HG03095 (cell line): Measurements from ENCODE around the gene PPM1H.
A peak's percentile ranks its signal among the peaks of the same experiment; 100 is the strongest.
"Not testable (repeated sequence)": the region's sequence is repeated elsewhere in the genome, so short reads cannot be mapped to it uniquely, and the experiment has no call there.

Experiments
- ATAC-seq: cut with Tn5 transposase; IDR thresholded peaks from one replicate; pipeline ENCODE4 v1.9.1; 2021; ENCODE audit warnings: moderate library complexity; ENCODE audit not compliant: unreplicated experiment

Gene PPM1H

GRCh38 chr12:62947364-62947763 is 12.4 kb upstream of the PPM1H start:
- ATAC-seq, result no peak

GRCh38 chr12:62943779-62944395 is 8.9 kb upstream of the PPM1H start:
- ATAC-seq, result no peak

GRCh38 chr12:62942316-62942715 is 7.4 kb upstream of the PPM1H start:
- ATAC-seq, result not testable (repeated sequence)

- ATAC-seq, result peak; percentile 28
Measured at GRCh38 chr12:62934239-62934798, 631 bp downstream of the PPM1H start.

- ATAC-seq, result no peak
Measured at GRCh38 chr12:62933602-62934238, 1.2 kb downstream of the PPM1H start.

- ATAC-seq, result no peak
Measured at GRCh38 chr12:62933220-62933601, 1.7 kb downstream of the PPM1H start.

GRCh38 chr12:62931477-62931876 is 3.5 kb downstream of the PPM1H start:
- no peak for ATAC-seq

- no peak for ATAC-seq
Measured at GRCh38 chr12:62930546-62931425, 4.2 kb downstream of the PPM1H start.

- ATAC-seq, result no peak
Measured at GRCh38 chr12:62928632-62929031, 6.3 kb downstream of the PPM1H start.

GRCh38 chr12:62925680-62926079 is 9.3 kb downstream of the PPM1H start:
- ATAC-seq, result no peak

- ATAC-seq, result no peak
Measured at GRCh38 chr12:62924084-62924483, 10.9 kb downstream of the PPM1H start.

GRCh38 chr12:62922539-62922938 is 12.4 kb downstream of the PPM1H start:
- ATAC-seq, result no peak

- no peak for ATAC-seq
Measured at GRCh38 chr12:62919838-62920237, 15.1 kb downstream of the PPM1H start.

- ATAC-seq, result no peak
Measured at GRCh38 chr12:62917926-62918325, 17.0 kb downstream of the PPM1H start.

- ATAC-seq, result no peak
Measured at GRCh38 chr12:62916632-62917425, 18.1 kb downstream of the PPM1H start.

GRCh38 chr12:62915204-62915529 is 19.8 kb downstream of the PPM1H start:
- no peak for ATAC-seq

- no peak for ATAC-seq
Measured at GRCh38 chr12:62914443-62915203, 20.3 kb downstream of the PPM1H start.

- no peak for ATAC-seq
Measured at GRCh38 chr12:62913380-62913779, 21.6 kb downstream of the PPM1H start.

GRCh38 chr12:62912644-62913043 is 22.3 kb downstream of the PPM1H start:
- ATAC-seq, result no peak

GRCh38 chr12:62911286-62911685 is 23.7 kb downstream of the PPM1H start:
- ATAC-seq, result no peak
